Transverse colon (tissue), 4 donors: ENCODE data around the gene WIPF2. TPM values are rescaled to one million over a fixed set of nuclear protein-coding genes. Genes with fewer than 3 reads are reported as not detected.
A peak's percentile ranks its signal among the peaks of the same experiment; 100 is the strongest.

Experiments
- DNase-seq: peaks from one replicate; pipeline ENCODE4 v3.0.0-alpha.2; 2019
- H3K27ac ChIP-seq, 4 donors: fragments of 200-600 bp; sonication (generic); 2 replicates each; pipeline ENCODE4 v1.5.1; 2016 to 2018; ENCODE audit warnings: inconsistent platforms in 4 of 4
- H3K27me3 ChIP-seq: fragments of 200-600 bp; sonication (generic); 2 replicates; pipeline ENCODE4 v1.5.1; 2017; ENCODE audit warnings: inconsistent platforms
- H3K36me3 ChIP-seq, 4 donors: fragments of 200-600 bp; sonication (generic); 2 replicates each; pipeline ENCODE4 v1.5.1; 2017 to 2019; ENCODE audit warnings: inconsistent platforms in 4 of 4
- H3K4me1 ChIP-seq, 4 donors: fragments of 200-600 bp; sonication (generic); 2 replicates each; pipeline ENCODE4 v1.5.1; 2017 to 2020; ENCODE audit warnings: inconsistent platforms in 4 of 4
- H3K4me3 ChIP-seq, 4 donors: fragments of 200-600 bp; sonication (generic); 1 replicate in 1 of 4; 2 replicates in 3 of 4; pipeline versions ENCODE4 v1.5.1 to v1.6.1; 2017 to 2019; ENCODE audit warnings: inconsistent platforms in 4 of 4
- H3K9me3 ChIP-seq, 2 donors: fragments of 200-600 bp; sonication (generic); 2 replicates each; pipeline ENCODE4 v1.5.1; 2017 to 2019; ENCODE audit warnings: inconsistent platforms in 2 of 2
- CTCF ChIP-seq, 5 experiments: fragments of 200-600 bp in 3 of 5; fragments of 450-650 bp in 2 of 5; sonication (generic) in 3 of 5; IDR thresholded peaks; 1 replicate in 2 of 5; 2 replicates in 3 of 5; pipeline ENCODE4 v1.5.1; 2016 to 2017; ENCODE audit warnings: antibody characterized with exemption in 5 of 5, inconsistent platforms in 3 of 5, mild to moderate bottlenecking in 2 of 5, moderate library complexity in 1 of 5
- EP300 ChIP-seq: sonication (generic); formaldehyde crosslinking; IDR thresholded peaks from one replicate; pipeline ENCODE4 v1.6.1; 2017; ENCODE audit warnings: antibody characterized with exemption, low read depth
- POLR2A ChIP-seq: fragments of 450-650 bp; IDR thresholded peaks from one replicate; pipeline ENCODE4 v1.6.1; 2016; ENCODE audit warnings: antibody characterized with exemption, mild to moderate bottlenecking, moderate library complexity
- POLR2AphosphoS5 ChIP-seq, 3 donors: sonication (generic); formaldehyde crosslinking; IDR thresholded peaks; one replicate each; pipeline ENCODE4 v1.6.1; 2016; ENCODE audit warnings: antibody characterized with exemption in 3 of 3
- WGBS, 2 donors: methylation state at CpG; one replicate each; pipeline ENCODE4 v1.1.5; 2018; ENCODE audit warnings: low coverage in 1 of 2; 5-methylcytosine and 5-hydroxymethylcytosine counted together
- in situ Hi-C, 4 donors: fragments of 200-750 bp; cut with MboI; loops; one replicate each; pipeline versions ENCODE4 v1.15.0 to v1.15.1; 2017; ENCODE audit warnings: low sequenced_read_pairs in 3 of 4, low pct_ligation_motif_present in 1 of 4, low pct_unique_long_range_greater_than_20kb in 1 of 4
- intact Hi-C: fragments of 100-400 bp; cut with DNase I; formaldehyde crosslinking; loops from one replicate; pipeline ENCODE4 v1.15.1; 2023; ENCODE audit warnings: low total_unique reads
- total RNA-seq, 4 donors: library from RNA; depleted of rRNA; stranded (reverse); fragments of >200 nt; gene quantifications; one replicate each; pipeline ENCODE4 v1.1.0, GENCODE V29; 2016

The WIPF2 gene
- total RNA-seq, 4 donors from 2014 or later, result 20.5 to 29.5 (median 25.3) TPM

- Histone ChIP-seq H3K4me1 (peaks cover 9 to 47% (median 33%) of the 10 kb centered on the region in 4 donors), H3K4me3 (peak within 1 kb of the TSS; percentile 55 to 79 (median 64)), H3K36me3 (no peaks in the 10 kb centered on the region), H3K27ac (peak within 1 kb of the TSS; percentile 89 to 92 (median 91)), H3K27me3 (no peaks in the 10 kb centered on the region), H3K9me3 (no peaks in the 10 kb centered on the region)
- TF ChIP-seq POLR2A, result peak; percentile 70
- TF ChIP-seq CTCF (IDR thresholded peaks at IDR 0.05), result no peak
- TF ChIP-seq POLR2AphosphoS5 (IDR thresholded peaks at IDR 0.05), result peak in 2 of 3 donors; percentile 86 to 91
- TF ChIP-seq EP300, result no peak
- in situ Hi-C loops, result loop anchor here in 1 of 4 donors (25.0 kb wide), 1 partner anchor 110 kb away; the partner anchor contains the start of gene CDC6
- peak; percentile 91 for DNase-seq
- 0% methylated on average over 1 to 26 of the region's 57 CpGs for WGBS, 2 donors
- intact Hi-C loops, result no loop called here
Observed at GRCh38 chr17:40177275-40177874, 41.7 kb upstream of the WIPF2 start, which contains the start of gene RAPGEFL1. TSS of gene RAPGEFL1 (plus strand) at chr17:40177470. CDS start at chr17:40177862, 392 bp downstream.

GRCh38 chr17:40178021-40178601 is 41.0 kb upstream of the WIPF2 start:
- Histone ChIP-seq H3K27me3 (no peaks in the 10 kb centered on the region), H3K36me3 (no peaks in the 10 kb centered on the region), H3K4me1 (peaks cover 9 to 47% (median 33%) of the 10 kb centered on the region in 4 donors), H3K27ac (peak overlapping the region; percentile 89 to 92 (median 91)), H3K4me3 (peak overlapping the region; percentile 55 to 79 (median 64)), H3K9me3 (no peaks in the 10 kb centered on the region)
- peak; percentile 37 for DNase-seq
- intact Hi-C loops (no loop called here), in situ Hi-C loops (loop anchor here in 1 of 4 donors (25.0 kb wide), 1 partner anchor 109 kb away; the partner anchor contains the start of gene CDC6)
- whole genome bisulfite sequencing, 2 donors, result 14 to 39% methylated on average over 5 to 29 of the region's 46 CpGs
- TF ChIP-seq POLR2AphosphoS5 (IDR thresholded peaks at IDR 0.05), result peak in 1 of 3 donors; percentile 2
- TF ChIP-seq POLR2A, result peak; percentile 11
- peak in 1 of 5 experiments; percentile 5 for TF ChIP-seq CTCF (IDR thresholded peaks at IDR 0.05)
- no peak for TF ChIP-seq EP300

- H3K9me3 ChIP-seq, result no peaks in the 10 kb centered on the region
- TF ChIP-seq POLR2A, result peak; percentile 15
- no peak for TF ChIP-seq POLR2AphosphoS5 (IDR thresholded peaks at IDR 0.05)
- in situ Hi-C loops (loop anchor here in 1 of 4 donors (25.0 kb wide), 1 partner anchor 109 kb away; the partner anchor contains the start of gene CDC6), intact Hi-C loops (no loop called here)
- peaks cover 9 to 47% (median 33%) of the 10 kb centered on the region in 4 donors for H3K4me1 ChIP-seq
- no peaks in the 10 kb centered on the region for H3K36me3 ChIP-seq
- WGBS, 2 donors, result 55% methylated on average over 7 of the region's 7 CpGs; no CpG with 5 or more reads in 1 of the 2 donors
- H3K27me3 ChIP-seq, result no peaks in the 10 kb centered on the region
- DNase-seq, result no peak
- peak overlapping the region in 3 of 4 donors; percentile 55 to 79 (median 63) for H3K4me3 ChIP-seq
- H3K27ac ChIP-seq, result peak overlapping the region; percentile 89 to 92 (median 91)
Observed at GRCh38 chr17:40178660-40179059, 40.4 kb upstream of the WIPF2 start.

- H3K36me3 ChIP-seq, result no peaks in the 10 kb centered on the region
- peaks cover 9 to 59% (median 38%) of the 10 kb centered on the region in 4 donors for H3K4me1 ChIP-seq
- H3K9me3 ChIP-seq, result no peaks in the 10 kb centered on the region
- peak overlapping the region in 3 of 4 donors; percentile 10 to 79 (median 55) for H3K4me3 ChIP-seq
- intact Hi-C loops (no loop called here), in situ Hi-C loops (loop anchor here in 1 of 4 donors (25.0 kb wide), 1 partner anchor 107 kb away; the partner anchor contains the start of gene CDC6)
- H3K27me3 ChIP-seq, result no peaks in the 10 kb centered on the region
- 40 to 45% methylated on average over 1 to 6 of the region's 6 CpGs for WGBS, 2 donors
- peak; percentile 47 for DNase-seq
- TF ChIP-seq EP300 (no peak), POLR2AphosphoS5 (IDR thresholded peaks at IDR 0.05) (peak in 1 of 3 donors; percentile 60), CTCF (IDR thresholded peaks at IDR 0.05) (no peak), POLR2A (no peak)
- peak overlapping the region; percentile 89 to 92 (median 91) for H3K27ac ChIP-seq
Observed at GRCh38 chr17:40179923-40180659, 39.0 kb upstream of the WIPF2 start.
